ENCODE results near the gene BEAN1.

DNA sequence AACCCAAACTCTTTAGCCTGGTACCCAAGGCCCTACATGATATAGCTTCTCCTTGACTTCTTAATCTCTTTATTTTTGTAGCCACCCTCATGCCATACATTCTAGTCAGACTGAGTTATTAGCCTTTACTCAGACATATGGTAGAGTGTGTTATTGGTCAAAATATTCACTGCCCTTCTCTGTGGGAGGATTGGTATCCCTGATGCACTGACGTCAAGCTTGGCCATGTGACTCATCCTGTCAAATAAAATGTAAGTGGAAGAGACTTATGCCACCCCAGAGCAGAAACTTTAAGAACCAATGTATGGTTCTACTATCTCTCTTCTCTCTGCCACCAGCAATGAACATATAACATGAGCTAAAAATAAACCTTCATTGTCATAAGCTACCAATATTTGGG is 12.2 kb upstream of the BEAN1 start:
- TF ChIP-seq, protein P1, sequence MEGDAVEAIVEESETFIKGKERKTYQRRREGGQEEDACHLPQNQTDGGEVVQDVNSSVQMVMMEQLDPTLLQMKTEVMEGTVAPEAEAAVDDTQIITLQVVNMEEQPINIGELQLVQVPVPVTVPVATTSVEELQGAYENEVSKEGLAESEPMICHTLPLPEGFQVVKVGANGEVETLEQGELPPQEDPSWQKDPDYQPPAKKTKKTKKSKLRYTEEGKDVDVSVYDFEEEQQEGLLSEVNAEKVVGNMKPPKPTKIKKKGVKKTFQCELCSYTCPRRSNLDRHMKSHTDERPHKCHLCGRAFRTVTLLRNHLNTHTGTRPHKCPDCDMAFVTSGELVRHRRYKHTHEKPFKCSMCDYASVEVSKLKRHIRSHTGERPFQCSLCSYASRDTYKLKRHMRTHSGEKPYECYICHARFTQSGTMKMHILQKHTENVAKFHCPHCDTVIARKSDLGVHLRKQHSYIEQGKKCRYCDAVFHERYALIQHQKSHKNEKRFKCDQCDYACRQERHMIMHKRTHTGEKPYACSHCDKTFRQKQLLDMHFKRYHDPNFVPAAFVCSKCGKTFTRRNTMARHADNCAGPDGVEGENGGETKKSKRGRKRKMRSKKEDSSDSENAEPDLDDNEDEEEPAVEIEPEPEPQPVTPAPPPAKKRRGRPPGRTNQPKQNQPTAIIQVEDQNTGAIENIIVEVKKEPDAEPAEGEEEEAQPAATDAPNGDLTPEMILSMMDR (IDR thresholded peaks at IDR 0.05) = no peak
- TF ChIP-seq EP300 (IDR thresholded peaks at IDR 0.05) = no peak
- no peak for TF ChIP-seq POLR2AphosphoS5 (IDR thresholded peaks at IDR 0.05)
